ENCODE data around the gene FXYD7.

DNA sequence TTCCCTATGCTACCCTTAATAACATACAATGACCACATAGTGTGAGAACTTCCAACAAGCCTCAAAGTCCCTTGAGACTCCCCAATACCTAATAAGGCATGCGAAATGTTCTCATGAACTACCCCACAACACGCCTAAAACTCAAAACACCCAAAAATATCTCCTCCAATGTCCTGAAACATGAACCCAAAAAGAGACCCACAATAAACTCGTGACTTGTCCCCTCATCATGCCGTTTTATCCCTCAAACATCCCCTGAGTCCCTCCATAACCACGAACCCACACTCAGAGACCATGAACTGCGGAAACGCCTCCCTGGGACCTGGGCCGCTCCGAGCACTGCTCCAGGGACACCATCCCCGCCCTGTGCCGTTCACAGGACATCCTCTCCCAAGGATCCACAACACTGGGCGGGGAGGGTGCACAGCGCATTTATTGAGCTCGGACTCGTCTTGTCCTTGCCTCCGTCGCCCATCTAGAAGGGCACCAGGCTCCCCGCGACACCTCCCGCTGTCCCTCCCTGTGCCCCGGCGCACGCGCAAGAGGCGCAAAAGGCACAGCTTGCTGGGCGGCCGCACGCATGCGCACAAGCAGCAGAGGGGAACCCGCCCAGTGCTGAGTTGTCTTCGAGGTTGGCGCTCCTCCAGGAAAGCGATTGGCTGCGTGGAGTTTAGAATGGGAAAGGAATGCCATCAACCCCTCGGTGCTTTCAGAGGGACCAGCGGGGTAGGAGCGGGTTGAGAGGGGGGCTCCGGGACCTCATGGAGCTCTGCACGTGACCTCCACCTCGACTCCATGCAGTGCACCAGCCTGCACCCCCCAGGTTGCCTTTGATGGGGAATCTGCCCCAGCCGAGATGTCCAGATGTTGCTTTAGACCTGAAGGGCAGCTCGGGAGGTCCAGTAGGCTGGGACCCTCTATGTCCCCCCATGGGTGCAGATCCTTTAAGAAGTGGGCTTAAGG, 18.7 kb upstream of the FXYD7 start:
- TF ChIP-seq, protein P1, sequence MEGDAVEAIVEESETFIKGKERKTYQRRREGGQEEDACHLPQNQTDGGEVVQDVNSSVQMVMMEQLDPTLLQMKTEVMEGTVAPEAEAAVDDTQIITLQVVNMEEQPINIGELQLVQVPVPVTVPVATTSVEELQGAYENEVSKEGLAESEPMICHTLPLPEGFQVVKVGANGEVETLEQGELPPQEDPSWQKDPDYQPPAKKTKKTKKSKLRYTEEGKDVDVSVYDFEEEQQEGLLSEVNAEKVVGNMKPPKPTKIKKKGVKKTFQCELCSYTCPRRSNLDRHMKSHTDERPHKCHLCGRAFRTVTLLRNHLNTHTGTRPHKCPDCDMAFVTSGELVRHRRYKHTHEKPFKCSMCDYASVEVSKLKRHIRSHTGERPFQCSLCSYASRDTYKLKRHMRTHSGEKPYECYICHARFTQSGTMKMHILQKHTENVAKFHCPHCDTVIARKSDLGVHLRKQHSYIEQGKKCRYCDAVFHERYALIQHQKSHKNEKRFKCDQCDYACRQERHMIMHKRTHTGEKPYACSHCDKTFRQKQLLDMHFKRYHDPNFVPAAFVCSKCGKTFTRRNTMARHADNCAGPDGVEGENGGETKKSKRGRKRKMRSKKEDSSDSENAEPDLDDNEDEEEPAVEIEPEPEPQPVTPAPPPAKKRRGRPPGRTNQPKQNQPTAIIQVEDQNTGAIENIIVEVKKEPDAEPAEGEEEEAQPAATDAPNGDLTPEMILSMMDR (IDR thresholded peaks at IDR 0.05; ENCODE audit: insufficient read depth, low read length), result no peak
- TF ChIP-seq POLR2AphosphoS5 (IDR thresholded peaks at IDR 0.05; ENCODE audit: low read depth) (no peak), GABPA (IDR thresholded peaks at IDR 0.05; ENCODE audit: low read depth) (no peak), SPI1 (IDR thresholded peaks at IDR 0.05; ENCODE audit: borderline replicate concordance, low read depth) (no peak)
- TF ChIP-seq, protein P2, sequence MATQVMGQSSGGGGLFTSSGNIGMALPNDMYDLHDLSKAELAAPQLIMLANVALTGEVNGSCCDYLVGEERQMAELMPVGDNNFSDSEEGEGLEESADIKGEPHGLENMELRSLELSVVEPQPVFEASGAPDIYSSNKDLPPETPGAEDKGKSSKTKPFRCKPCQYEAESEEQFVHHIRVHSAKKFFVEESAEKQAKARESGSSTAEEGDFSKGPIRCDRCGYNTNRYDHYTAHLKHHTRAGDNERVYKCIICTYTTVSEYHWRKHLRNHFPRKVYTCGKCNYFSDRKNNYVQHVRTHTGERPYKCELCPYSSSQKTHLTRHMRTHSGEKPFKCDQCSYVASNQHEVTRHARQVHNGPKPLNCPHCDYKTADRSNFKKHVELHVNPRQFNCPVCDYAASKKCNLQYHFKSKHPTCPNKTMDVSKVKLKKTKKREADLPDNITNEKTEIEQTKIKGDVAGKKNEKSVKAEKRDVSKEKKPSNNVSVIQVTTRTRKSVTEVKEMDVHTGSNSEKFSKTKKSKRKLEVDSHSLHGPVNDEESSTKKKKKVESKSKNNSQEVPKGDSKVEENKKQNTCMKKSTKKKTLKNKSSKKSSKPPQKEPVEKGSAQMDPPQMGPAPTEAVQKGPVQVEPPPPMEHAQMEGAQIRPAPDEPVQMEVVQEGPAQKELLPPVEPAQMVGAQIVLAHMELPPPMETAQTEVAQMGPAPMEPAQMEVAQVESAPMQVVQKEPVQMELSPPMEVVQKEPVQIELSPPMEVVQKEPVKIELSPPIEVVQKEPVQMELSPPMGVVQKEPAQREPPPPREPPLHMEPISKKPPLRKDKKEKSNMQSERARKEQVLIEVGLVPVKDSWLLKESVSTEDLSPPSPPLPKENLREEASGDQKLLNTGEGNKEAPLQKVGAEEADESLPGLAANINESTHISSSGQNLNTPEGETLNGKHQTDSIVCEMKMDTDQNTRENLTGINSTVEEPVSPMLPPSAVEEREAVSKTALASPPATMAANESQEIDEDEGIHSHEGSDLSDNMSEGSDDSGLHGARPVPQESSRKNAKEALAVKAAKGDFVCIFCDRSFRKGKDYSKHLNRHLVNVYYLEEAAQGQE (IDR thresholded peaks at IDR 0.05; ENCODE audit: insufficient replicate concordance, low read depth), result no peak
